Activated gamma-delta T cell treated with anti-CD3 and anti-CD28 coated beads, Interleukin-2, amount 50 U/mL, for 16 hours (primary cell): ENCODE results near the gene PNPO.
"Not testable (repeated sequence)": the region's sequence is repeated elsewhere in the genome, so short reads cannot be mapped to it uniquely, and the experiment has no call there.

Source experiments
- DNase-seq: peaks from one replicate; pipeline ENCODE4 v3.0.0-alpha.2; 2020; ENCODE audit warnings: low read depth

Gene PNPO

GRCh38 chr17:47918006-47918405, 23.4 kb upstream of the PNPO start:
- DNase-seq, result no peak

- no peak for DNase-seq
Observed at GRCh38 chr17:47918991-47919390, 22.4 kb upstream of the PNPO start.

GRCh38 chr17:47919889-47920288, 21.5 kb upstream of the PNPO start:
- DNase-seq, result not testable (repeated sequence)

DNA sequence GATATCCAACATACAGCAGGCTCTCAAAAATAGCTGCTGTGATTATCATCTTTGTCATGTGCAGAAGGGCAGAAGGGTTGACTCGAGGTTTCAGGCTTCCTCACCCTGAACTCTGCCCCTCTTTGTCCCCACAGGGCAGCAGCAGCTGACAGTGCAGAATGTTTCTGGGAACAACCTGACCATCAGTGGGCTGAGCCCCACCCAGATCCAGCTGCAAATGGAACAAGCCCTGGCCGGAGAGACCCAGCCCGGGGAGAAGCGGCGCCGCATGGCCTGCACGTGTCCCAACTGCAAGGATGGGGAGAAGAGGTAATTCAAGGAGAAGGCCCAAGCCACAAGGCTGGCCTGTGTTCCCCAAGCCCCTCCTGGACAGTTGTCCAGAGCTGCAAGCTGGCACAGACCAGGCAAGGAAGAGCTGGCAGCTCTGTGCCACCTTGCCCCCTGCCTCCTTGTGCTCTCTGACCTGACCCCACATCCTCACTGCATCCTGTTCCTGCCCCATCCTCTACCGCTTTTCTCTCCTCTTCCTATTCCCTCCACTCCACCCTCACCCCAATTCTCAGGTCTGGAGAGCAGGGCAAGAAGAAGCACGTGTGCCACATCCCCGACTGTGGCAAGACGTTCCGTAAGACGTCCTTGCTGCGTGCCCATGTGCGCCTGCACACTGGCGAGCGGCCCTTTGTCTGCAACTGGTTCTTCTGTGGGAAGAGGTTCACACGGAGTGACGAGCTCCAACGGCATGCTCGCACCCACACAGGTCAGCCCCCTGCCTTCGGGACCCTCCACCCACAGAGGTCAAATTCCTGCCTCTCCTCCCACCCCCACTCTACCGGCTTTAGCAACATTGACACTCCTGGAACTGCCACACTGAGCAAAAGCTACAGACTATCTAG, 16.3 kb upstream of the PNPO start:
- no peak for DNase-seq

GRCh38 chr17:47925678-47925988, 15.7 kb upstream of the PNPO start:
- no peak for DNase-seq

- no peak for DNase-seq
Observed at GRCh38 chr17:47927821-47928400, 13.5 kb upstream of the PNPO start.

GRCh38 chr17:47928415-47928814, 13.0 kb upstream of the PNPO start:
- DNase-seq, result no peak

DNA sequence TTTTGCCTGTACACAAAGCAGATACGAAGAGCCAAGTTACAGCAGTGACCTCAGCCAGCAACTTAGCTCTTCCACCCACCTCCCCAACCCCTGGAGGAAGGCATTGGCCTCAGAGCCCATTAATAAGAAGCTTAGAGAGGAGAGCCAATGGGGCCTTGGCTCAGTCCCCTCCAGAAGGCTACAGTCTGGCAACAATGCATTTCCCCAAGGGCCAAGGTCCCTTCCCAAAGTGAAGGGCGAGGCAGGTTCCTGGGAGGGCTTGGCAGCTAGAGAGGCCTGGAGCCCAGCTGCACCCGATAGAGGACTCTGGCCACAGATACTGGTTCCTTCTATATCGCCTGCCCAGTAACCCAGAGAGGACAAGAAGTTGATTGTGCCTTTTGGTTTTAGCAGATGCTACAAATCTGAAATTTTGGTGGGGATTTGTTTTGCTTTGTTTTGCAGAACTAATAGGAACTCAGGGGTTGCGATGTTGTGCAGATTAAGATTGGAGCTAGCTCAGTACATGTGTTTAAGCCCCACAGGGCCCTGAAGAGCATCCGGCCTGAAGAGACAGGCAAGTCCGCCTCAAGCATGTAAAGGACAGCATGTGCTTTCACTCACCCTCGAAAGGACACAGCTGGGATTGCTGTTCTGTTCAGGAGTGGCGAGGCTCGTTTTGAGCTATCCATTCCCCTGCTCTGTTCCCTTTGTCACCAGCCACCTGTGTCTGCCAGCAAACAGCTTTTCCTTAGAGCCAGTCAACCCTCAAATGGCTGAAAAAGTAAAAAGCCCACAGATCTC, 12.0 kb upstream of the PNPO start:
- DNase-seq, result no peak

- DNase-seq, result no peak
Observed at GRCh38 chr17:47931848-47932247, 9.5 kb upstream of the PNPO start.

DNA sequence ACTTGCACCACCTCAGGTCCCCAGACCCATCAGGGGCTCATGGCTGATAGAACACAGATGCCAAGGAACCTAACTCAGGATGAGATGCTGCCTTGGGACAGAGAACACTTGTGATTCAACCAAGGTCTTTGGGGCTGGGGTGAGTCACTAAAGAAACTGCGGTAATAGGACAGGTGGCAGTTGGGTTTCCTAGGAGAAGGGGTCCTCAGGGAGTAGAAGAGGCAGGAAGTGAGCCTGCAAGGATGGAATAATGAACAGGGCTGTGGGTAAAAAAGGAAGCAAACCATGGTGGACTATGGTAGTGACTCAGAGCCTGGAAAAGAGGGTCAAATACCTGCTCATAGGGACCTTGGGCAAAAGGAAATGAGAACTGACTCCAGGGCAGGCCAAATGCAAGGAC, 6.5 kb upstream of the PNPO start:
- no peak for DNase-seq

DNA sequence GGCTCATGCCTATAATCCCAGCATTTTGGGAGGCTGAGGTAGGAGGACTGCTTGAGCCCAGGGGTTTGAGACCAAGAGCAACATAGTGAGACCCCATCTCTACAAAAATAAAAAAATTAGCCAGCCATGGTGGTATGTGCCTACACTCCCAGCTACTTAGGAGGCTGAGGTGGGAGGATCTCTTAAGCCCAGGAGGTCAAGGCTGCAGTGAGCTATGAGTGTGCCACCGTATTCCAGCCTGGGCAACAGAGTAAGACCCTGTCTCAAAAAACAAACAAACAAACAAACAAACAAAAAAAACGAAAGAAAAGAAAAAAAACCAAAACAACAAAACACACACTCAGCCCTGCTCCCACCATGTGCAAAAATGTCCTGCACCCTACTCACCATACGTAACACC, 5.9 kb upstream of the PNPO start:
- not testable (repeated sequence) for DNase-seq

GRCh38 chr17:47935961-47936360, 5.4 kb upstream of the PNPO start:
- DNase-seq, result no peak

GRCh38 chr17:47937941-47938340, 3.4 kb upstream of the PNPO start:
- DNase-seq, result no peak

GRCh38 chr17:47942096-47942510, 732 bp downstream of the PNPO start:
- no peak for DNase-seq

GRCh38 chr17:47942568-47942967, 1.2 kb downstream of the PNPO start:
- DNase-seq, result no peak

DNA sequence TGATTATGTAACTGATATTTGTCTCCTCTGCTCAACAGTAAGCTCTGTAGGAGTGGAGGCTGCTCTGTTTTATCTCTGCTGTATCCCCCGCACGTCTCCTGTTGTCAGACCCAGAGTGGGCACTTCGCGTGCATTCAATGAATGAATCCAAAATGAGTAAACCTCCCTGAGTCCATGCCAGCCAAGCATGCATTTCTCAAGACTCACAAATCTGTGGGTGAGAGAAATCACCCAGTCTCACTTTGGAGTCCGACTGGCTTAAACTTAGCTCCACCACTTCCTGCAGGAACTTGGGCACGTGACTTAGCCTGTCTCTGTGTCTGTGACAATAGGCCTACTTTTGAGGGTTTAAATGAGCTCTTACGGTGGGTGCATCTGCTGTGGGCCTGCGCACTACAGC, 3.7 kb downstream of the PNPO start:
- DNase-seq, result no peak

DNA sequence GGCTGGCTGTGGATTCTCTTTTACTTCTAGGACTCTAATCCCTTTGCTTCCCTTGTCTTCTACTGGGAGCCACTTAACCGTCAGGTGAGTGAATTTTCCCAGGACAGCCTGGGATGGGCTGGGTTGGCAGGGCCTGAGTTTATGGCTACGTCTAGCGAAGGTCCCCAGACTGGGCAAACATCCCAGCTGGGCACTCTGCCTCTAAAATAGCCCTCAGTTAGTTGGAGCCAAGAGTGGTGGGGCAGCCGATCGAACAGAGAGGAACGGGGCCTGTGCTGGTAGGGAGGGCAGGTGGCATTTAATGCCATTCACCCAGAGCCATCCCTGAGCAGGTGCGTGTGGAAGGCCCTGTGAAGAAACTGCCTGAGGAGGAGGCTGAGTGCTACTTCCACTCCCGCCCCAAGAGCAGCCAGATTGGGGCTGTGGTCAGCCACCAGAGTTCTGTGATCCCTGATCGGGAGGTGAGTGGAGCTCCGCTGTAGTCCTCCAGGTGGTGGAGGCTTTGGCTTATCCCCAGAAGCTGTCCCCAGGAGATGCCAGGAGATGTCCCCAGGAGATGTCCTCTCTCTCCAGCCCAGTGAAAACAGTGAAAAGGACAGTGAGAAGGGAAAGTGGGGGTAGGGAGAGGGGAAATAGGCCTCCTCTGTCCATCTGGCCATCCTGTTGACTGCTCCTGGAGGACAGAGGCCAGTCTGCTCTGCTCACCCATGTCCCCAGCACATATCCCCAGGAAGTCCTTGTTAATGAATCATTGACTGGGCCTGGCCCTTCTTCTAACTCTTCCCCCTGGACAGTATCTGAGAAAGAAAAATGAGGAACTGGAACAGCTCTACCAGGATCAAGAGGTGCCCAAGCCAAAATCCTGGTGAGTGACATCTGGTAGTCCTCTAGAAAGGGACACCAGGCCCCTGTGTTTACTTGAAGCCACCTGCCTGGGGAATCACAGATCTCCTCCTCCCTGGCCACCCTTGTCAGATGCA, 4.4 kb downstream of the PNPO start:
- DNase-seq, result no peak

GRCh38 chr17:47946516-47946915, 5.1 kb downstream of the PNPO start:
- DNase-seq, result no peak

DNA sequence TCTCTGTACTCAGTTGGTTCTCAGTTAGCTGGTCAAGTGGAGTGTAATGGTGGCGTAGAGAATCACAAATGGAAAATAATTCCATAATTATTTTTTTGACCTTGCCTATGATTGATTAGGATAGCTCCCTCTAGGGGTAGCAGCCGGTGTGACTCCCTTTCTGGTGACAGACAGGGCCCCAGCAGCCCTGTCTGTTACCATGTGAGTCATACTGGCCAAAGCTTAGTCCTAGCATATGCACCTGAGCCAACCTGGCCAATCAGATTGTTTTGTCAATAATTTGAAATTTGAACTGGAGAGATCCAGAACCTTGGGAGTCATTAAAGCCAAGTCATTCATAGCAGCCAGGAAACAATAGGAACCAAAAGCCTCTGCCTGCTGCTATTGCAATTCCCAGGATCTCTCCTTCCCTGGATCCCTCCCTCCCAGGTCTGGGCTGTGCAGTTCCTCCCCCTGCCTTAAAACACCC, 5.6 kb downstream of the PNPO start:
- DNase-seq, result peak; percentile 63

DNA sequence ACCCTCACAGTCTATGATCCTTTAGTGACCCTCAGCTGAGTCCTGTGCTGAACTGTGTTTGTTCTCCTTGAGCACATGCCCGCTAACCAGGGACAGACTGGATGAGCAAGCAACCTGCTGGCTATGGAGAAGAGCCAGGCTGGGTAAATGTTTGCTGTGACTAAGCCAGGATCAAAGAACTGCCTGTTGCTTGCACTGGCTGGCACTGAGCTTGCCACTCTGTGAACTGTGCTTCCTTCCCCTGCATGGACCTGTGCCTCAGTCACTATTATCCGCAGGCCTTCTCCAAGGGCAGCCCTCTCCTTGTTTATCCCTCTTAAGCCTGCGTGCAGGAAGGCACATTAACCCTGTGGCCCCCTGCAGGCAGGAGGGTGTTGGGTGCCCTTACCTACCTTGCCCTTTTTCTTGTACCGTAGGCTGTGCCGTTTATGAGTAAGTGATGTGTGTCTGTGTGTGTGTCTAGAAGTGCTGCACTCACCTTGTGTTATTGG, 7.4 kb downstream of the PNPO start:
- no peak for DNase-seq

- peak; percentile 72 for DNase-seq
Observed at GRCh38 chr17:47949197-47949759, 7.9 kb downstream of the PNPO start.
